Measurements from ENCODE around the gene WWC1.
A peak's percentile ranks its signal among the peaks of the same experiment; 100 is the strongest.

WWC1 gene

DNA sequence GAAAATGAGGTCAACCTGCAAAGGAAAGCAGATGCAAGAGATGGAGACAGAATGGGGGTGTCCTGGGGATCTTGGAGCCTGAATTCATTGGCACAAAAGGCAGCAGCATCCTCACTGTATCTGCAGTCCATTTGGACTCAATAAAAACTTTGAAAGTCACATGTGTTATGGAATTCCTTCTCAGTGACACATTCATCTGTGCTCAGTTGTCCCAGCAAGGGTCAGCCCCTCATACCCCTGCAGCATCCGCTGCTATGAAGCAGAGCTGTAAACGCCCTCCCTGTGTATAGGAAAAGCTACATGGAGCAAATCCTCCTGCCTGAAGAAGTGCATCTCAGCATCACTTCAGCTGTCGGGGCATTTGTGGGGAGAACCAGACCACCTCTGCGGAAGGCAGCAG lies 180.3 kb downstream of the WWC1 start:
- H3K36me3 ChIP-seq (ENCODE audit: control insufficient read depth in 1 of 2, insufficient read depth in 2 of 2, low read length in 2 of 2) = peaks cover 4 to 26% of the 10 kb centered on the region in 2 donors

DNA sequence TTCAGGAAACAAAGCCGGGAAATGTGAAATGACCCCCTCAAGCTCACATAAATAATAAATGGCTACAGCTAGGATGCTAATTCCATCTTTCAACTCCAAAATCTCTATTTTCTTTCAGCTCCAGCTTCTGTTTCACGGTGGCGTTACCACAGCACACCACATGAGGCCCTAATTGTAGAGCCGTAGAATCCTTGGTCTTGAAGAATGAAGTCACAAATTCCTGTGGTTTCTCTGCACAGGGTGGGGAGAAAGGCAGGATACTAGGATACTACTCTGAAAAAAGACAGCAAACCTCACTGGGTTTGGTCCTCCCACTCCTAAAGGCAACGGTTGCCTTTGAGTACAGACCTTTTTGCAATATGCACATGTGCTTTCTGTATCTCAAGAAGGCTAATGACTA lies 180.9 kb downstream of the WWC1 start:
- Histone ChIP-seq H3K27me3 (ENCODE audit: control insufficient read depth in 1 of 2, insufficient read depth in 2 of 2, low read length in 2 of 2) (no peaks in the 10 kb centered on the region), H3K27ac (ENCODE audit: low read depth, low read length) (no peak overlapping the region), H3K4me3 (ENCODE audit: low read depth in 1 of 2, low read length in 2 of 2) (no peak overlapping the region), H3K4me1 (ENCODE audit: control insufficient read depth in 1 of 2, insufficient read depth in 2 of 2, low read length in 2 of 2) (no peaks in the 10 kb centered on the region), H3K36me3 (ENCODE audit: control insufficient read depth in 1 of 2, insufficient read depth in 2 of 2, low read length in 2 of 2) (peaks cover 3 to 24% of the 10 kb centered on the region in 2 donors), H3K9ac (ENCODE audit: low read depth in 1 of 2, low read length in 2 of 2) (no peak overlapping the region), H3K9me3 (ENCODE audit: control insufficient read depth in 1 of 2, low read length in 2 of 2) (no peaks in the 10 kb centered on the region)

More for the DNA sequence above, 180.3 kb downstream of the WWC1 start:
- no peak overlapping the region for H3K4me3 ChIP-seq (ENCODE audit: low read depth in 1 of 2, low read length in 2 of 2)
- H3K27me3 ChIP-seq (ENCODE audit: control insufficient read depth in 1 of 2, insufficient read depth in 2 of 2, low read length in 2 of 2) = no peaks in the 10 kb centered on the region
- no peaks in the 10 kb centered on the region for H3K9me3 ChIP-seq (ENCODE audit: control insufficient read depth in 1 of 2, low read length in 2 of 2)
- H3K9ac ChIP-seq (ENCODE audit: low read depth in 1 of 2, low read length in 2 of 2) = no peak overlapping the region
- H3K4me1 ChIP-seq (ENCODE audit: control insufficient read depth in 1 of 2, insufficient read depth in 2 of 2, low read length in 2 of 2) = no peaks in the 10 kb centered on the region
- no peak overlapping the region for H3K27ac ChIP-seq (ENCODE audit: low read depth, low read length)

DNA sequence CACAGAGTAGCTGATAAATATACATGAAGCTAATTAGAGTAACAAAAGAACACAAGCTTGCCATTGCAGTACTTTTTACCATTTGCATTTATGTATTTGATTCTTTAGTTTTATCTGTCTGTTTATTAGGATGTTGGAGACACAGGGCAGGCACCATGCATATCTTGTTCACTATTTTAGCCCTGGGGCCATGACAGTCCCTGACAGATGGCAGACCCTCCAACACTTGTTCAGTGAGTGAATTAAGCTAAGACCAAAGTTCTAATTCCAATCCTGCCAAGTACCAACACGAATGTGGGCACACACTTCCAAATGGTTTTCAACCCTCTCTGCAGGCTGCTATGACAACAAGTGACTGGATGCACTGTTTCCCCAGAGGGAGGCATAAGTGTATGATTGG lies 182.9 kb downstream of the WWC1 start:
- no peak overlapping the region for H3K9ac ChIP-seq (ENCODE audit: low read depth in 1 of 2, low read length in 2 of 2)

DNA sequence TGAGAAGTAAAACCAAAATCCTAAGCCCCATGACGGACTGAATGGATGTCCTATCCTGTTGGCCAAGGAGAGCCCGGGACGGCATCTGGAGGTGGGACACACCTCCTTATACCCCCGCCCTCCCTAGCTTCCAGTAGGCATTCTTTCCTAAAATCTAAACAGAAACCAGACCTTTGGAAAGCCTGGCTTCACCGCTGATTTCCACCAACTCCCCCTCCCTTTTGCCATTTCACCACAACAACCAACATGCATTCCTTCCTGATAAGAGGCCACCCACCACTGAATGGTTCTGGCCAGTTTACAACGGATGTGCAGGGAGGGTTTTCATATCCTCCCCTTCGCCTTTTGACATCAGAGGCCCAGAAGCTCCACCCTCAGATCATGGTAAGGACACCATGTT lies 185.6 kb downstream of the WWC1 start:
- peaks cover 4 to 10% of the 10 kb centered on the region in 2 donors for H3K4me1 ChIP-seq (ENCODE audit: control insufficient read depth in 1 of 2, insufficient read depth in 2 of 2, low read length in 2 of 2)
- H3K9ac ChIP-seq (ENCODE audit: low read depth in 1 of 2, low read length in 2 of 2) = no peak overlapping the region

More for the DNA sequence above, 182.9 kb downstream of the WWC1 start:
- Histone ChIP-seq H3K36me3 (ENCODE audit: control insufficient read depth in 1 of 2, insufficient read depth in 2 of 2, low read length in 2 of 2) (peaks cover 0 to 14% of the 10 kb centered on the region in 2 donors), H3K27me3 (ENCODE audit: control insufficient read depth in 1 of 2, insufficient read depth in 2 of 2, low read length in 2 of 2) (no peaks in the 10 kb centered on the region), H3K27ac (ENCODE audit: low read depth, low read length) (no peak overlapping the region), H3K4me1 (ENCODE audit: control insufficient read depth in 1 of 2, insufficient read depth in 2 of 2, low read length in 2 of 2) (no peaks in the 10 kb centered on the region), H3K9me3 (ENCODE audit: control insufficient read depth in 1 of 2, low read length in 2 of 2) (no peaks in the 10 kb centered on the region), H3K4me3 (ENCODE audit: low read depth in 1 of 2, low read length in 2 of 2) (no peak overlapping the region)

DNA sequence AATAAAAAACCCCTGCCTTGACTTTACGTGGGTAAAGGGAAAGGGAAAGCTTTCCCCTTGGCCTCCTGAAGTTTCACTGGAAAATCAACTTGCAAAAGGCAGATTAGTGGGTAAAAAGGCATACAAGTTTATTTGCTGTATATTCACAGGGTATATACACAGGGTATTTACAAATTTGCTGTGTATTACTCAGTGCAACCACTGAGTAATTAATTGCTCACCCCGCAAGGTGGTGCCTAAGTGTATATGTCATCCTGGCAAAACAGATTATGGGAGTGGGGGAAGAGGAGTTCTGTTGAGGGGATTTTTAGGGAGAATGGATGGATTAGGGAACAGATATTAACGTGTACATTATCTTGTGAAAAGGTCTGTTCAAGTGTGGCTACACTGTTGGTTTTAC lies 187.7 kb downstream of the WWC1 start:
- H3K27ac ChIP-seq (ENCODE audit: low read depth, low read length) = no peak overlapping the region
- H3K4me3 ChIP-seq (ENCODE audit: low read depth in 1 of 2, low read length in 2 of 2) = no peak overlapping the region
- no peak overlapping the region for H3K9ac ChIP-seq (ENCODE audit: low read depth in 1 of 2, low read length in 2 of 2)
- H3K27me3 ChIP-seq (ENCODE audit: control insufficient read depth in 1 of 2, insufficient read depth in 2 of 2, low read length in 2 of 2) = no peaks in the 10 kb centered on the region
- H3K4me1 ChIP-seq (ENCODE audit: control insufficient read depth in 1 of 2, insufficient read depth in 2 of 2, low read length in 2 of 2) = peaks cover 4 to 12% of the 10 kb centered on the region in 2 donors
- no peaks in the 10 kb centered on the region for H3K36me3 ChIP-seq (ENCODE audit: control insufficient read depth in 1 of 2, insufficient read depth in 2 of 2, low read length in 2 of 2)
- H3K9me3 ChIP-seq (ENCODE audit: control insufficient read depth in 1 of 2, low read length in 2 of 2) = no peaks in the 10 kb centered on the region

More for the DNA sequence above, 185.6 kb downstream of the WWC1 start:
- no peaks in the 10 kb centered on the region for H3K27me3 ChIP-seq (ENCODE audit: control insufficient read depth in 1 of 2, insufficient read depth in 2 of 2, low read length in 2 of 2)
- H3K9me3 ChIP-seq (ENCODE audit: control insufficient read depth in 1 of 2, low read length in 2 of 2) = no peaks in the 10 kb centered on the region
- no peak overlapping the region for H3K4me3 ChIP-seq (ENCODE audit: low read depth in 1 of 2, low read length in 2 of 2)
- H3K36me3 ChIP-seq (ENCODE audit: control insufficient read depth in 1 of 2, insufficient read depth in 2 of 2, low read length in 2 of 2) = peaks cover 0 to under 1% of the 10 kb centered on the region in 2 donors
- no peak overlapping the region for H3K27ac ChIP-seq (ENCODE audit: low read depth, low read length)

DNA sequence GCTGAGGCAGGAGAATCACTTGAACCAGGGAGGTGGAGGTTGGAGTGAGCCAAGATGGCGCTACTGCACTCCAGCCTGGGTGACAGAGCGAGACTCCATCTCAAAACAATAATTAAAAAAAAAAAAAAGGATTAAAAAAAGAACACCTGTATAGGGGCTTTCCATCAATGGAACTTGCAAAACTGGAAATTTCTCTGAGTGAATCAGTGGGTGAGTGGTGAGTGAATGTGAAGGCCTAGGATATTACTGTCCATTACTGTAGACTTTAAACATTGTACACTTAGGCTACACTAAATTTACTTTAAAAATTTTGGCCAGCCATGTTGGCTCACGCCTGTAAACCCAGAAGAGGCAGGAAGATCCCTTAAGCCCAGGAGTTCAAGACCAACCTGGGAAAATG lies 189.2 kb downstream of the WWC1 start:
- no peak overlapping the region for H3K27ac ChIP-seq (ENCODE audit: low read depth, low read length)
- no peaks in the 10 kb centered on the region for H3K9me3 ChIP-seq (ENCODE audit: control insufficient read depth in 1 of 2, low read length in 2 of 2)
- peaks cover 4 to 12% of the 10 kb centered on the region in 2 donors for H3K4me1 ChIP-seq (ENCODE audit: control insufficient read depth in 1 of 2, insufficient read depth in 2 of 2, low read length in 2 of 2)
- no peak overlapping the region for H3K9ac ChIP-seq (ENCODE audit: low read depth in 1 of 2, low read length in 2 of 2)
- H3K4me3 ChIP-seq (ENCODE audit: low read depth in 1 of 2, low read length in 2 of 2) = no peak overlapping the region
- H3K27me3 ChIP-seq (ENCODE audit: control insufficient read depth in 1 of 2, insufficient read depth in 2 of 2, low read length in 2 of 2) = no peaks in the 10 kb centered on the region
- H3K36me3 ChIP-seq (ENCODE audit: control insufficient read depth in 1 of 2, insufficient read depth in 2 of 2, low read length in 2 of 2) = no peaks in the 10 kb centered on the region

DNA sequence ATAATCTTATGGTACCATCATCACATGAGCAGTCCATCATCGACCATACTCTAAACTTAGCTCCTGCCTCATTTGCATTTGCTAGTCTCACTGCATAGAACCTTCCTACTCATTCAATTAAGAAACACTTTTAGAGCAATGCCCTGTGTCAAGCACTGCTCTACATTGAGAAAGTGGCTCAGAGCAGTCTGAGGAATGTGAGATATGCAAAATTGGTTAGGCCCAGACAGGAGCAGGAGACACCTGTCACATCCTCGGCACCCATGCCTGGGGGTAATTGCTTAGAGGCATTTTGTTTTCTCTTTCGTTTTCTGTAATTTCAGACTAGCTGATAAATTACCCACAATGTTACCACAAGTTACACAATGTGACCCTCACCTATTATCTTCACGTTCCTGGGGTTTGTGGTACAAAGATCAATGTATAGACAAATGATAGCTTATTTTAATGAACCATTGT lies 189.9 kb downstream of the WWC1 start:
- H3K36me3 ChIP-seq (ENCODE audit: control insufficient read depth in 1 of 2, insufficient read depth in 2 of 2, low read length in 2 of 2) = no peaks in the 10 kb centered on the region
- peaks cover 7 to 12% of the 10 kb centered on the region in 2 donors for H3K4me1 ChIP-seq (ENCODE audit: control insufficient read depth in 1 of 2, insufficient read depth in 2 of 2, low read length in 2 of 2)
- no peak overlapping the region for H3K27ac ChIP-seq (ENCODE audit: low read depth, low read length)
- H3K4me3 ChIP-seq (ENCODE audit: low read depth in 1 of 2, low read length in 2 of 2) = peak overlapping the region; percentile 1 to 15
- H3K27me3 ChIP-seq (ENCODE audit: control insufficient read depth in 1 of 2, insufficient read depth in 2 of 2, low read length in 2 of 2) = no peaks in the 10 kb centered on the region
- H3K9ac ChIP-seq (ENCODE audit: low read depth in 1 of 2, low read length in 2 of 2) = no peak overlapping the region
- H3K9me3 ChIP-seq (ENCODE audit: control insufficient read depth in 1 of 2, low read length in 2 of 2) = no peaks in the 10 kb centered on the region

DNA sequence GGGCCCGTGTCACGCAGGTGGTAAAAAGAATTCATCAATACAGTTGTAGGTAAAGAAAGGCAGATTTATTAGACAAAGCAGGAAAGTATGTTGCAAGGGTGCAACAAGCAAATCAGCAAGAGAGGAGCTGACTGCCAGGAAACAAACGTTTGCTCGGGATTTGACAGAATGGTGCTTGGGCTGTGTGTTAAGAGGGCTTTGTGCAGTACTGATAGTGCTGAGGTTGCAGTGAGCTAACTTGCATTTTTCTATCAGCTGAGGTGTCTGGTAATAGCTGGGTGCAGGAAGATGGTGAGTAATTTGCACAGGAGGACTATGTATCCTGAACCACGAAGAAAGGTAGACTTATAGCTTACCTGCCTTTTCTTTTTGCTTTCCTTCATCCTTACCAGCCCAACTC lies 190.9 kb downstream of the WWC1 start:
- Histone ChIP-seq H3K9ac (ENCODE audit: low read depth in 1 of 2, low read length in 2 of 2) (no peak overlapping the region), H3K9me3 (ENCODE audit: control insufficient read depth in 1 of 2, low read length in 2 of 2) (no peaks in the 10 kb centered on the region), H3K27ac (ENCODE audit: low read depth, low read length) (no peak overlapping the region), H3K4me3 (ENCODE audit: low read depth in 1 of 2, low read length in 2 of 2) (no peak overlapping the region), H3K27me3 (ENCODE audit: control insufficient read depth in 1 of 2, insufficient read depth in 2 of 2, low read length in 2 of 2) (no peaks in the 10 kb centered on the region), H3K36me3 (ENCODE audit: control insufficient read depth in 1 of 2, insufficient read depth in 2 of 2, low read length in 2 of 2) (no peaks in the 10 kb centered on the region), H3K4me1 (ENCODE audit: control insufficient read depth in 1 of 2, insufficient read depth in 2 of 2, low read length in 2 of 2) (peaks cover 9 to 14% of the 10 kb centered on the region in 2 donors)

DNA sequence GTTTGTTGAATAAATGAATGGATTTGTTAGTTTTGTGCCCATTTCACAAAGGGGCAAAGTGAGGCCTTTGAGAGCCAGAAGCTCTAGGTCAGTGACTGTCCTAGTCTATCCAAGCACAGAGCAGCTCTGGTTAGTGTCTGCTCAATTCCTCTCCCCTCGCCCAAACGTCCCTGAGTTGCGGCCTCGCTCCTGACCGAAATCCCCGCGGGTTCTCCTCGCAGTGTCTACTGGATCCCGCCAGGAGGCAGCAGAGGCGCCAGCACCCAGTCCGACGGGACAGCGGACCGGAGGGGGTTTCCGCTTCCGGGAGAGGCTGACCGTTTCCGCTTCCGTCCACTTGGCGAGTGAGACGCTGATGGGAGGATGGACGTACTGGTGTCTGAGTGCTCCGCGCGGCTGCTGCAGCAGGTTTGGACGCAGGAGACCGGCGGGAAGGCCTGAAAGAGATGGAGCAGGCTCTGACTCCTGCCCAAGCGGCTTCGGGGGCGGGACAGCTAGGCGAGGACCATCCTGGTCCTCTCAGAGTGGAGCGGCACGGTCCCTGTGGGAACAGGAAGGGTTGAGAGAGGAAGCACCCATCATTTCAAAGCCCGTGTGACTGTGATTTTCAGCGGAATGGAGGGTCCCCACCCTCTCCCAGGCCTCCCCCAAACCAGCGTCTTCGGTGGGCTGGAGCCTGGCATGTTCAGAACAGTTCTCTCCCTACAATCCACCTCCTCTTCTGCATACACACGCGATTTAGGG lies 194.9 kb downstream of the WWC1 start, which contains the start of gene RARS1:
TSS of gene RARS1 (plus strand) at position 336 of the 744 bp plus-strand sequence. CDS start at position 364, 28 bp downstream.
- Histone ChIP-seq H3K27me3 (ENCODE audit: control insufficient read depth in 1 of 2, insufficient read depth in 2 of 2, low read length in 2 of 2) (no peaks in the 10 kb centered on the region), H3K36me3 (ENCODE audit: control insufficient read depth in 1 of 2, insufficient read depth in 2 of 2, low read length in 2 of 2) (peaks cover 16 to 37% of the 10 kb centered on the region in 2 donors), H3K9ac (ENCODE audit: low read depth in 1 of 2, low read length in 2 of 2) (peak within 1 kb of the TSS; percentile 92 to 94), H3K9me3 (ENCODE audit: control insufficient read depth in 1 of 2, low read length in 2 of 2) (no peaks in the 10 kb centered on the region), H3K4me3 (ENCODE audit: low read depth in 1 of 2, low read length in 2 of 2) (peak within 1 kb of the TSS; percentile 93 to 94), H3K27ac (ENCODE audit: low read depth, low read length) (peak within 1 kb of the TSS; percentile 67), H3K4me1 (ENCODE audit: control insufficient read depth in 1 of 2, insufficient read depth in 2 of 2, low read length in 2 of 2) (peaks cover 15 to 18% of the 10 kb centered on the region in 2 donors)

DNA sequence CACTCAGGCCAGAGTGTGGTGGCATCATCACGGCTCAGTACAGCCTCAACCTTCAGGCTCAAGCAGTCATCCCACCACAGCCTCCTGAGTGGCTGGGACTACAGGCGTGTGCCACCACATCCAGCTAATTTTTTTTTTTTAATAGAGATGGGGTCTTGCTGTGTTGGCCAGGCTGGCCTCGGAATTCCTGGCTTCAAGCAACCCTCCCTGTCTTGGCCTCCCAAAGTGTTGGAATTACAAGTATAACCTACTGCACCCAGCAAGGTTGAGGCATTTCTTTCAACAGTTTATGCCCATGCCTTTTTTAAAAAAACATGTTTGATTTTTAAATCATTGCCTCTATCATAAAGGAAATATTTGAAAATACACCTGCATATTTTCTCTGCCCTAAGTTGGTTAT lies 197.6 kb downstream of the WWC1 start:
- Histone ChIP-seq H3K9me3 (ENCODE audit: control insufficient read depth in 1 of 2, low read length in 2 of 2) (no peaks in the 10 kb centered on the region), H3K27me3 (ENCODE audit: control insufficient read depth in 1 of 2, insufficient read depth in 2 of 2, low read length in 2 of 2) (no peaks in the 10 kb centered on the region), H3K36me3 (ENCODE audit: control insufficient read depth in 1 of 2, insufficient read depth in 2 of 2, low read length in 2 of 2) (peaks cover 34 to 64% of the 10 kb centered on the region in 2 donors), H3K27ac (ENCODE audit: low read depth, low read length) (no peak overlapping the region), H3K4me1 (ENCODE audit: control insufficient read depth in 1 of 2, insufficient read depth in 2 of 2, low read length in 2 of 2) (peaks cover 8 to 11% of the 10 kb centered on the region in 2 donors), H3K4me3 (ENCODE audit: low read depth in 1 of 2, low read length in 2 of 2) (no peak overlapping the region), H3K9ac (ENCODE audit: low read depth in 1 of 2, low read length in 2 of 2) (no peak overlapping the region)

All from duodenal mucosa (tissue), 2 donors.